Fibroblast of lung (primary cell): ENCODE data around the gene MDN1. TPM values are rescaled to one million over a fixed set of nuclear protein-coding genes. Genes with fewer than 3 reads are reported as not detected.

Experiments
- DNase-seq, 2 donors: peaks; one replicate each; pipeline versions ENCODE4 v3.0.0 to v3.0.0-alpha.2; 2010; ENCODE audit warnings: low read depth in 2 of 2
- H2AFZ ChIP-seq: 2 replicates; pipeline ENCODE4 v1.5.1; 2012; ENCODE audit warnings: low read length, control low read depth, inconsistent platforms
- H3K27ac ChIP-seq: 2 replicates; pipeline ENCODE4 v1.5.1; 2011; ENCODE audit warnings: low read length, control low read depth; ENCODE audit not compliant: insufficient read depth
- H3K27me3 ChIP-seq: 2 replicates; pipeline ENCODE4 v1.5.1; 2011; ENCODE audit warnings: mild to moderate bottlenecking, low read length; ENCODE audit not compliant: control insufficient read depth, insufficient read depth
- H3K36me3 ChIP-seq: 2 replicates; pipeline ENCODE4 v1.5.1; 2011; ENCODE audit warnings: low read length; ENCODE audit not compliant: control insufficient read depth, insufficient read depth
- H3K4me1 ChIP-seq: 2 replicates; pipeline ENCODE4 v1.5.1; 2011; ENCODE audit warnings: low read length; ENCODE audit not compliant: control insufficient read depth, insufficient read depth; ENCODE audit errors: extremely low read depth
- H3K4me2 ChIP-seq: 2 replicates; pipeline ENCODE4 v1.5.1; 2011; ENCODE audit warnings: low read length, control low read depth; ENCODE audit not compliant: insufficient read depth; ENCODE audit errors: extremely low read depth
- H3K4me3 ChIP-seq, 4 experiments: fragments of 200-600 bp in 1 of 4; sonication (generic) in 1 of 4; replicated peaks in 1 of 4; 2 replicates each; pipeline ENCODE4 v1.5.1; 2011 to 2016; ENCODE audit warnings: low read length in 4 of 4, low read depth in 3 of 4, mild to moderate bottlenecking in 3 of 4, control low read depth in 2 of 4, inconsistent platforms in 1 of 4, mixed read lengths in 1 of 4; ENCODE audit not compliant: insufficient read depth in 1 of 4; ENCODE audit errors: control extremely low read depth in 1 of 4
- H3K79me2 ChIP-seq: 2 replicates; pipeline ENCODE4 v1.5.1; 2012; ENCODE audit warnings: mild to moderate bottlenecking, low read length, inconsistent platforms; ENCODE audit not compliant: control insufficient read depth, insufficient read depth
- H3K9ac ChIP-seq: 2 replicates; pipeline ENCODE4 v1.5.1; 2011; ENCODE audit warnings: mild to moderate bottlenecking, low read length, control low read depth; ENCODE audit not compliant: insufficient read depth
- H3K9me3 ChIP-seq: 2 replicates; pipeline ENCODE4 v1.5.1; 2012; ENCODE audit warnings: low read depth, low read length; ENCODE audit not compliant: control insufficient read depth, insufficient read depth
- H4K20me1 ChIP-seq: 2 replicates; pipeline ENCODE4 v1.5.1; 2011; ENCODE audit warnings: low read length; ENCODE audit not compliant: control insufficient read depth, insufficient read depth; ENCODE audit errors: extremely low read depth
- CTCF ChIP-seq, 2 donors: IDR thresholded peaks in 1 of 2; conservative IDR thresholded peaks in 1 of 2; 1 replicate in 1 of 2; 2 replicates in 1 of 2; pipeline ENCODE4 v1.5.1; 2011 to 2012; ENCODE audit warnings: low read length in 2 of 2, control low read depth in 1 of 2, inconsistent platforms in 1 of 2, low read depth in 1 of 2, mild to moderate bottlenecking in 1 of 2
- EZH2 ChIP-seq: IDR thresholded peaks from 2 replicates; pipeline ENCODE4 v1.5.1; 2012; ENCODE audit warnings: low read length, control low read depth, mild to moderate bottlenecking; ENCODE audit errors: missing control alignments
- polyA plus RNA-seq, 2 donors: library from polyadenylated mRNA; depleted of rRNA in 1 of 2; stranded (reverse) in 1 of 2; unstranded in 1 of 2; fragments of >200 nt; gene quantifications; 2 replicates each; pipeline ENCODE4 v1.2.1, GENCODE V29; 2011 to 2012; ENCODE audit warnings: missing spikeins in 1 of 2
- total RNA-seq: library from RNA; depleted of rRNA; stranded (reverse); fragments of >200 nt; gene quantifications from 2 replicates; pipeline ENCODE4 v1.2.1, GENCODE V29; 2014

MDN1 gene
- total and polyA plus RNA-seq, 2 donors (not counting 1 experiment from before 2014, with no cell fraction given), result 5.9 to 23.5 TPM

GRCh38 chr6:89693207-89693606 lies 126.4 kb downstream of the MDN1 start:
- Histone ChIP-seq H3K4me1 (no peaks in the 10 kb centered on the region), H3K36me3 (peaks cover 11% of the 10 kb centered on the region), H4K20me1 (no peaks in the 10 kb centered on the region), H3K79me2 (no peaks in the 10 kb centered on the region), H3K9me3 (no peaks in the 10 kb centered on the region), H3K27ac (no peak overlapping the region), H3K4me2 (no peak overlapping the region), H2AFZ (no peak overlapping the region), H3K27me3 (no peaks in the 10 kb centered on the region), H3K9ac (no peak overlapping the region), H3K4me3 (no peak overlapping the region)
- no peak for TF ChIP-seq EZH2
- TF ChIP-seq CTCF (conservative IDR thresholded peaks at IDR 0.05 in 1 of 2, IDR thresholded peaks at IDR 0.05 in 1 of 2; ENCODE audit: low read depth in 1 of 2, low read length in 2 of 2), result no peak
- no peak for DNase-seq

GRCh38 chr6:89692256-89692655 lies 127.3 kb downstream of the MDN1 start:
- Histone ChIP-seq H3K4me1 (no peaks in the 10 kb centered on the region), H4K20me1 (no peaks in the 10 kb centered on the region), H3K9ac (no peak overlapping the region), H3K36me3 (peaks cover 11% of the 10 kb centered on the region), H3K79me2 (no peaks in the 10 kb centered on the region), H3K27me3 (no peaks in the 10 kb centered on the region), H3K27ac (no peak overlapping the region), H3K4me2 (no peak overlapping the region), H2AFZ (no peak overlapping the region), H3K9me3 (no peaks in the 10 kb centered on the region), H3K4me3 (no peak overlapping the region)
- TF ChIP-seq EZH2, result no peak
- no peak for TF ChIP-seq CTCF (conservative IDR thresholded peaks at IDR 0.05 in 1 of 2, IDR thresholded peaks at IDR 0.05 in 1 of 2; ENCODE audit: low read depth in 1 of 2, low read length in 2 of 2)
- no peak for DNase-seq

- no peaks in the 10 kb centered on the region for H4K20me1 ChIP-seq
- TF ChIP-seq EZH2 (no peak), CTCF (conservative IDR thresholded peaks at IDR 0.05 in 1 of 2, IDR thresholded peaks at IDR 0.05 in 1 of 2; ENCODE audit: low read depth in 1 of 2, low read length in 2 of 2) (no peak)
- no peaks in the 10 kb centered on the region for H3K4me1 ChIP-seq
- no peak for DNase-seq
- no peaks in the 10 kb centered on the region for H3K27me3 ChIP-seq
- no peaks in the 10 kb centered on the region for H3K9me3 ChIP-seq
- no peak overlapping the region for H3K4me2 ChIP-seq
- no peak overlapping the region for H3K27ac ChIP-seq
- H3K4me3 ChIP-seq, result no peak overlapping the region
- no peak overlapping the region for H3K9ac ChIP-seq
- H3K36me3 ChIP-seq, result peaks cover 12% of the 10 kb centered on the region
- no peak overlapping the region for H2AFZ ChIP-seq
- H3K79me2 ChIP-seq, result no peaks in the 10 kb centered on the region
Observed at GRCh38 chr6:89690944-89691324, 128.7 kb downstream of the MDN1 start.
